Keratinocyte (primary cell): Measurements from ENCODE around the gene OPRD1. TPM values are rescaled to one million over a fixed set of nuclear protein-coding genes. Genes with fewer than 3 reads are reported as not detected.

Source experiments
- DNase-seq: peaks from one replicate; pipeline ENCODE4 v3.0.0-alpha.2; 2011; ENCODE audit warnings: low read depth, missing footprints, low spot score
- FAIRE-seq: peaks from 2 replicates; lab custom pipeline; 2011; peaks lifted over from hg19 to GRCh38; lab: Jason Lieb, UNC
- H2AFZ ChIP-seq: 2 replicates; pipeline ENCODE4 v1.6.0; 2012; ENCODE audit warnings: low read length, control low read depth, inconsistent platforms; ENCODE audit not compliant: control insufficient read depth
- H3K27ac ChIP-seq: 2 replicates; pipeline ENCODE4 v1.5.1; 2011; ENCODE audit warnings: low read length; ENCODE audit not compliant: control insufficient read depth, insufficient read depth
- H3K27me3 ChIP-seq: 3 replicates; pipeline ENCODE4 v1.6.0; 2011; ENCODE audit warnings: low read length; ENCODE audit not compliant: control insufficient read depth, insufficient read depth; ENCODE audit errors: extremely low read depth
- H3K36me3 ChIP-seq, 2 experiments: 2 replicates in 1 of 2; 3 replicates in 1 of 2; pipeline ENCODE4 v1.5.1; 2011; ENCODE audit warnings: low read length in 2 of 2, mild to moderate bottlenecking in 1 of 2; ENCODE audit not compliant: control insufficient read depth in 2 of 2, insufficient read depth in 2 of 2; ENCODE audit errors: extremely low read depth in 1 of 2
- H3K4me1 ChIP-seq: 3 replicates; pipeline ENCODE4 v1.5.1; 2011; ENCODE audit warnings: low read length; ENCODE audit not compliant: control insufficient read depth, insufficient read depth; ENCODE audit errors: extremely low read depth
- H3K4me2 ChIP-seq: 3 replicates; pipeline ENCODE4 v1.6.0; 2011; ENCODE audit warnings: low read depth, low read length; ENCODE audit not compliant: control insufficient read depth, insufficient read depth; ENCODE audit errors: extremely low read depth
- H3K4me3 ChIP-seq, 3 experiments: fragments of 200-600 bp in 1 of 3; sonication (generic) in 1 of 3; 2 replicates in 2 of 3; 3 replicates in 1 of 3; pipeline ENCODE4 v1.5.1; 2011 to 2016; ENCODE audit warnings: low read length in 3 of 3, mild to moderate bottlenecking in 3 of 3, control low read depth in 2 of 3, inconsistent platforms in 1 of 3, low read depth in 1 of 3, mixed read lengths in 1 of 3, mixed run types in 1 of 3, moderate library complexity in 1 of 3; ENCODE audit not compliant: control insufficient read depth in 2 of 3, insufficient read depth in 2 of 3; ENCODE audit errors: extremely low read depth in 1 of 3
- H3K79me2 ChIP-seq: 2 replicates; pipeline ENCODE4 v1.6.0; 2012; ENCODE audit warnings: low read length; ENCODE audit not compliant: control insufficient read depth, insufficient read depth
- H3K9ac ChIP-seq: 3 replicates; pipeline ENCODE4 v1.6.0; 2011; ENCODE audit warnings: low read length; ENCODE audit not compliant: control insufficient read depth, insufficient read depth; ENCODE audit errors: extremely low read depth
- H3K9me1 ChIP-seq: 3 replicates; pipeline ENCODE4 v1.6.0; 2011; ENCODE audit warnings: low read length; ENCODE audit not compliant: control insufficient read depth, insufficient read depth; ENCODE audit errors: extremely low read depth
- H3K9me3 ChIP-seq: 2 replicates; pipeline ENCODE4 v1.5.1; 2012; ENCODE audit warnings: low read depth, low read length; ENCODE audit not compliant: control insufficient read depth
- H4K20me1 ChIP-seq: 3 replicates; pipeline ENCODE4 v1.6.0; 2011; ENCODE audit warnings: low read length; ENCODE audit not compliant: control insufficient read depth, insufficient read depth; ENCODE audit errors: extremely low read depth
- EZH2 ChIP-seq: IDR thresholded peaks from one replicate; pipeline ENCODE4 v1.6.1; 2012; ENCODE audit warnings: inconsistent platforms, mild to moderate bottlenecking, low read length, moderate library complexity
- dilution Hi-C: fragments of 300-500 bp; cut with MboI; formaldehyde crosslinking; loops from one replicate; pipeline ENCODE4 v1.7.0; 2020; ENCODE audit warnings: low sequenced_read_pairs; ENCODE audit not compliant: extremely low pct_ligation_motif_present
- polyA plus RNA-seq, 5 experiments: library from polyadenylated mRNA; depleted of rRNA in 3 of 5; stranded (reverse) in 3 of 5; stranded (forward) in 1 of 5; unstranded in 1 of 5; fragments of >200 nt; gene quantifications; 1 replicate in 1 of 5; 2 replicates in 3 of 5; 3 replicates in 1 of 5; pipeline versions ENCODE4 v1.2.1 to v1.2.3, GENCODE V29; 2011 to 2012; ENCODE audit warnings: missing spikeins in 2 of 5, low read depth in 1 of 5, low replicate concordance in 1 of 5
- TF ChIP-seq, protein P1 (sequence below), 3 experiments: IDR thresholded peaks in 1 of 3; conservative IDR thresholded peaks in 1 of 3; optimal IDR thresholded peaks in 1 of 3; 2 replicates in 2 of 3; 3 replicates in 1 of 3; pipeline versions ENCODE3 to v1.5.1; 2011; ENCODE audit warnings: low read length in 3 of 3, mild to moderate bottlenecking in 3 of 3, moderate library complexity in 2 of 3, control low read depth in 1 of 3, inconsistent platforms in 1 of 3; ENCODE audit not compliant: insufficient read depth in 2 of 3; ENCODE audit errors: extremely low read depth in 1 of 3

OPRD1 gene
- polyA plus RNA-seq, 1 donor (not counting 4 experiments of a cell fraction or from before 2014, with no cell fraction given), result not detected

DNA sequence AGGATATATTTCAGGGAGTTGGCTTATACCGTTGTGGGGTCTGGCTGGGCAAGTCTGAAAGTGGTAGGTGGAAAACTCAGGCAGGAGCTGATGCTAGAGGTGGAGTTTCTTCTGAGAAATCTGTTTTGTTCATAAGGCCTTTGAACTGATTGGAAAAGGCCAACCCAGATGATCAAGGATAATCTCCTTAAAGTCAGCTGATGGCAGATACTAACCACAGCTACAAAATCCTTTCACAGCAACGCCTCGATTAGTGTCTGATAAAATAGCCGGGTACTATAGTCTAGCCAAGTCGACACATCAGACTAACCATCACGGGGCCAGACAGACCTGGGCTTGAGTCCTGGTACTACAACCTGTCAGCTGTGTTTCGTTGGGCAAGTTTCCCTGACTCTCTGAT, 21.4 kb downstream of the OPRD1 start:
- no peak overlapping the region for H2AFZ ChIP-seq
- no peak overlapping the region for H3K4me2 ChIP-seq
- H3K9me1 ChIP-seq, result no peaks in the 10 kb centered on the region
- no peak overlapping the region for H3K9ac ChIP-seq
- H3K27me3 ChIP-seq, result peaks cover 5% of the 10 kb centered on the region
- H3K9me3 ChIP-seq, result no peaks in the 10 kb centered on the region
- H3K79me2 ChIP-seq, result no peaks in the 10 kb centered on the region
- no peak overlapping the region for H3K4me3 ChIP-seq
- H3K36me3 ChIP-seq, result no peaks in the 10 kb centered on the region
- H3K27ac ChIP-seq, result no peak overlapping the region
- dilution Hi-C loops, result no loop called here
- no peaks in the 10 kb centered on the region for H3K4me1 ChIP-seq
- DNase-seq (no peak), FAIRE-seq (no peak)
- TF ChIP-seq, protein P1, sequence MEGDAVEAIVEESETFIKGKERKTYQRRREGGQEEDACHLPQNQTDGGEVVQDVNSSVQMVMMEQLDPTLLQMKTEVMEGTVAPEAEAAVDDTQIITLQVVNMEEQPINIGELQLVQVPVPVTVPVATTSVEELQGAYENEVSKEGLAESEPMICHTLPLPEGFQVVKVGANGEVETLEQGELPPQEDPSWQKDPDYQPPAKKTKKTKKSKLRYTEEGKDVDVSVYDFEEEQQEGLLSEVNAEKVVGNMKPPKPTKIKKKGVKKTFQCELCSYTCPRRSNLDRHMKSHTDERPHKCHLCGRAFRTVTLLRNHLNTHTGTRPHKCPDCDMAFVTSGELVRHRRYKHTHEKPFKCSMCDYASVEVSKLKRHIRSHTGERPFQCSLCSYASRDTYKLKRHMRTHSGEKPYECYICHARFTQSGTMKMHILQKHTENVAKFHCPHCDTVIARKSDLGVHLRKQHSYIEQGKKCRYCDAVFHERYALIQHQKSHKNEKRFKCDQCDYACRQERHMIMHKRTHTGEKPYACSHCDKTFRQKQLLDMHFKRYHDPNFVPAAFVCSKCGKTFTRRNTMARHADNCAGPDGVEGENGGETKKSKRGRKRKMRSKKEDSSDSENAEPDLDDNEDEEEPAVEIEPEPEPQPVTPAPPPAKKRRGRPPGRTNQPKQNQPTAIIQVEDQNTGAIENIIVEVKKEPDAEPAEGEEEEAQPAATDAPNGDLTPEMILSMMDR (optimal IDR thresholded peaks at IDR 0.05 in 1 of 3, IDR thresholded peaks at IDR 0.05 in 1 of 3, conservative IDR thresholded peaks at IDR 0.05 in 1 of 3; ENCODE audit: extremely low read depth in 1 of 3, insufficient read depth in 2 of 3, low read length in 3 of 3), result no peak
- no peak for TF ChIP-seq EZH2
- H4K20me1 ChIP-seq, result no peaks in the 10 kb centered on the region

DNA sequence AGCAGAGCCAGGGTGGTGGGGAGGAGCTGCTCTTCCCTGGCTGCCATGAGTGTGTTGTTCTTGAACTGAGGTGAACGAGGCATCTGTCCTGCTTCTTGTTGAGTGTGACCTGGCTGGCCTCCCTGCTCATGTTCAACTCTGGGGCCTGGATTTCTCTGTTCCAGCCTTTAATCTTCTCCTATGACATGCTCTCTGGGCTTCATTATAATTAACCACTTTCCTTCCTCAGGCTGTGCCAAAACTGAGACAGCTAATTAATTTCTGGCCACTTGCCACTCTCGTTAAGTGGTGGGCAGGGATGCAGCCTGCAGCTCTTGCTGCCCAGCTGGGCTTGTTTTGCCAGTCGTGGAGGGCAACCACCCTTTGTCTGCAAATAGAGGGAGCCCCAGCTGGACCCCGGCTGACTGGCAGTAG, 23.3 kb downstream of the OPRD1 start:
- FAIRE-seq (no peak), DNase-seq (no peak)
- Histone ChIP-seq H4K20me1 (no peaks in the 10 kb centered on the region), H3K9me1 (no peaks in the 10 kb centered on the region), H3K4me3 (no peak overlapping the region), H3K9me3 (no peaks in the 10 kb centered on the region), H2AFZ (no peak overlapping the region), H3K27me3 (peaks cover 6% of the 10 kb centered on the region), H3K4me1 (no peaks in the 10 kb centered on the region), H3K4me2 (no peak overlapping the region), H3K36me3 (no peaks in the 10 kb centered on the region), H3K79me2 (no peaks in the 10 kb centered on the region), H3K9ac (no peak overlapping the region), H3K27ac (no peak overlapping the region)
- dilution Hi-C loops, result no loop called here
- TF ChIP-seq, protein P1 (optimal IDR thresholded peaks at IDR 0.05 in 1 of 3, IDR thresholded peaks at IDR 0.05 in 1 of 3, conservative IDR thresholded peaks at IDR 0.05 in 1 of 3; ENCODE audit: extremely low read depth in 1 of 3, insufficient read depth in 2 of 3, low read length in 3 of 3), result no peak
- TF ChIP-seq EZH2, result no peak
